HepG2 (cell line): Measurements from ENCODE around the gene VPS4B.

Experiments used
- MTA3 ChIP-seq: sonication (generic); formaldehyde crosslinking; IDR thresholded peaks from 2 replicates; pipeline ENCODE4 v1.4.0; 2020; ENCODE audit warnings: missing genetic modification reagents
- NCOA1 ChIP-seq: sonication (generic); formaldehyde crosslinking; IDR thresholded peaks from 2 replicates; pipeline ENCODE4 v1.9.0; 2021; ENCODE audit warnings: missing genetic modification reagents
- NFIC ChIP-seq: IDR thresholded peaks from 2 replicates; pipeline ENCODE4 v1.6.1; 2012; ENCODE audit warnings: mild to moderate bottlenecking, low read length, inconsistent platforms
- POLR2A ChIP-seq, 2 experiments: IDR thresholded peaks; 2 replicates each; pipeline ENCODE4 v1.6.1; 2011; ENCODE audit warnings: low read depth in 2 of 2, low read length in 2 of 2, mild to moderate bottlenecking in 1 of 2, moderate library complexity in 1 of 2; ENCODE audit not compliant: insufficient read depth in 1 of 2
- ZNF232 ChIP-seq: sonication (generic); formaldehyde crosslinking; IDR thresholded peaks from 2 replicates; pipeline ENCODE4 v1.4.0; 2020; ENCODE audit warnings: missing genetic modification reagents, borderline replicate concordance
- ZNF24 ChIP-seq: fragments of 450-650 bp; IDR thresholded peaks from 2 replicates; pipeline ENCODE4 v1.6.1; 2017; ENCODE audit warnings: antibody characterized with exemption, mild to moderate bottlenecking
- ZNF441 ChIP-seq: sonication (generic); formaldehyde crosslinking; IDR thresholded peaks from 2 replicates; pipeline ENCODE4 v1.7.0; 2021; ENCODE audit warnings: missing genetic modification reagents, borderline replicate concordance
- TF ChIP-seq, protein P1 (sequence below): IDR thresholded peaks from 2 replicates; pipeline ENCODE4 v1.6.1; 2016; ENCODE audit warnings: low read depth, borderline replicate concordance
- TF ChIP-seq, protein P2 (sequence below): sonication (generic); formaldehyde crosslinking; IDR thresholded peaks from 2 replicates; pipeline ENCODE4 v1.4.0; 2020; ENCODE audit warnings: mild to moderate bottlenecking, missing genetic modification reagents
- TF ChIP-seq, protein P3 (sequence below): sonication (generic); formaldehyde crosslinking; IDR thresholded peaks from 2 replicates; pipeline ENCODE4 v1.4.0; 2020; ENCODE audit warnings: mild to moderate bottlenecking, missing genetic modification reagents
- TF ChIP-seq, protein P4 (sequence below): sonication (generic); formaldehyde crosslinking; IDR thresholded peaks from 2 replicates; pipeline ENCODE4 v1.4.0; 2020; ENCODE audit warnings: missing genetic modification reagents
- TF ChIP-seq, protein P5 (sequence below): sonication (generic); formaldehyde crosslinking; IDR thresholded peaks from 2 replicates; pipeline ENCODE4 v1.5.0; 2020; ENCODE audit warnings: mild to moderate bottlenecking, missing genetic modification reagents, moderate library complexity
- TF ChIP-seq, protein P6 (sequence below): IDR thresholded peaks from 2 replicates; pipeline ENCODE4 v1.6.1; 2012; ENCODE audit warnings: inconsistent platforms

DNA sequence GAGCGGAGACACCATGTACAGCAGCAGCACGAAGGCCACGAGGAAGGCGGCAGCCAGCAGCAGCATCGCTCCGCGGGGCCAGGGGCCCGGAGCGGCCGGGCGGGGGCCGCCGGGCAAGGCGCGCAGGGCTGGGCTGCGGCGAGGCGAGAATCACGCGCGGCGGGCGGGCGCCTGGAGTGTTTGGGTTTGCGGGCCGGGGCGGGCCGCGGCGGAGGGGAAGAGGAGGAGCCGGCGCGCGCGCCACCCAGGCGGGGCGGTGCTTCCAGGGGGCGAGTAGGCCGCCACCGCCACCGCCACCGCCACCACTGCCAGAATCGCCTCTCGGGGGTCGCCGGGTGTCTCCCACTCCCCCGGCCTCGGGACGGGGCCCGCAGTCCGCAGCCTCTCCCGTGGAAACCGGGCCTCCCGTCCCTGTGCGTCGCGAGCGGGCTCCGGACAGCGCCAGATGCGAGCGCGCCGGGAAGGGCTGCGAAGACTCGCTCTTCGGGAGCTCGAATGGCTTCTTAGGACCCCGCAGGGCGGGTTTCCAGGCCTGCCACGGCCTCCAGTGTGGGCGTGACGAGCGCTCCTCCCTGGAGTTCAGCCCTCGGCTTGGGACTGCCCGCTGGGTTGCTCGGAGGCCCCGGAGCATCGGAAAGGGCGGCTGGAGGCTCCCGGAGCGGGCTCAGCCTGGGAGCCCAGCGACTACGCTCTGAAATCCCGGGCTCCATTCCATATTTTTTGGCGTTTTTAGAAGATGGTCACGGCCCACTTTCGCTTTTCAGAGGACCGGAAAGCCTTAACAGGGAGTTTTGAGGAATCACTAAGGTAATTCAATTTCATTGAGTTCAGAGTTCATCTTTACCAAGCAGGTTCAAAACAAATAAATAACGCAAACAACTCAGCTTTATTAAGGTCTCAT, 55.0 kb downstream of the VPS4B start, which contains the start of gene KDSR:
- TF ChIP-seq ZNF441 (peak; percentile 40; the same call in 1 of the 2 replicates), MTA3 (no peak), ZNF232 (CRISPR knock-in tag) (no peak; the same call in 1 of the 2 replicates), NFIC (peak; percentile 74), ZNF24 (no peak), NCOA1 (CRISPR knock-in tag) (0 out of 2 replicates have a peak, but pooled peaks have one; percentile 80), POLR2A (IDR thresholded peaks at IDR 0.05; ENCODE audit: insufficient read depth in 1 of 2, low read depth in 2 of 2, low read length in 2 of 2) (peak; percentile 92 to 97)
- TF ChIP-seq, protein P1, sequence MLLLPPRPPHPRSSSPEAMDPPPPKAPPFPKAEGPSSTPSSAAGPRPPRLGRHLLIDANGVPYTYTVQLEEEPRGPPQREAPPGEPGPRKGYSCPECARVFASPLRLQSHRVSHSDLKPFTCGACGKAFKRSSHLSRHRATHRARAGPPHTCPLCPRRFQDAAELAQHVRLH (CRISPR knock-in tag): peak; percentile 75; the same call in 1 of the 2 replicates
- TF ChIP-seq, protein P2, sequence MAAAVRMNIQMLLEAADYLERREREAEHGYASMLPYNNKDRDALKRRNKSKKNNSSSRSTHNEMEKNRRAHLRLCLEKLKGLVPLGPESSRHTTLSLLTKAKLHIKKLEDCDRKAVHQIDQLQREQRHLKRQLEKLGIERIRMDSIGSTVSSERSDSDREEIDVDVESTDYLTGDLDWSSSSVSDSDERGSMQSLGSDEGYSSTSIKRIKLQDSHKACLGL (CRISPR knock-in tag): no peak
- TF ChIP-seq, protein P3, sequence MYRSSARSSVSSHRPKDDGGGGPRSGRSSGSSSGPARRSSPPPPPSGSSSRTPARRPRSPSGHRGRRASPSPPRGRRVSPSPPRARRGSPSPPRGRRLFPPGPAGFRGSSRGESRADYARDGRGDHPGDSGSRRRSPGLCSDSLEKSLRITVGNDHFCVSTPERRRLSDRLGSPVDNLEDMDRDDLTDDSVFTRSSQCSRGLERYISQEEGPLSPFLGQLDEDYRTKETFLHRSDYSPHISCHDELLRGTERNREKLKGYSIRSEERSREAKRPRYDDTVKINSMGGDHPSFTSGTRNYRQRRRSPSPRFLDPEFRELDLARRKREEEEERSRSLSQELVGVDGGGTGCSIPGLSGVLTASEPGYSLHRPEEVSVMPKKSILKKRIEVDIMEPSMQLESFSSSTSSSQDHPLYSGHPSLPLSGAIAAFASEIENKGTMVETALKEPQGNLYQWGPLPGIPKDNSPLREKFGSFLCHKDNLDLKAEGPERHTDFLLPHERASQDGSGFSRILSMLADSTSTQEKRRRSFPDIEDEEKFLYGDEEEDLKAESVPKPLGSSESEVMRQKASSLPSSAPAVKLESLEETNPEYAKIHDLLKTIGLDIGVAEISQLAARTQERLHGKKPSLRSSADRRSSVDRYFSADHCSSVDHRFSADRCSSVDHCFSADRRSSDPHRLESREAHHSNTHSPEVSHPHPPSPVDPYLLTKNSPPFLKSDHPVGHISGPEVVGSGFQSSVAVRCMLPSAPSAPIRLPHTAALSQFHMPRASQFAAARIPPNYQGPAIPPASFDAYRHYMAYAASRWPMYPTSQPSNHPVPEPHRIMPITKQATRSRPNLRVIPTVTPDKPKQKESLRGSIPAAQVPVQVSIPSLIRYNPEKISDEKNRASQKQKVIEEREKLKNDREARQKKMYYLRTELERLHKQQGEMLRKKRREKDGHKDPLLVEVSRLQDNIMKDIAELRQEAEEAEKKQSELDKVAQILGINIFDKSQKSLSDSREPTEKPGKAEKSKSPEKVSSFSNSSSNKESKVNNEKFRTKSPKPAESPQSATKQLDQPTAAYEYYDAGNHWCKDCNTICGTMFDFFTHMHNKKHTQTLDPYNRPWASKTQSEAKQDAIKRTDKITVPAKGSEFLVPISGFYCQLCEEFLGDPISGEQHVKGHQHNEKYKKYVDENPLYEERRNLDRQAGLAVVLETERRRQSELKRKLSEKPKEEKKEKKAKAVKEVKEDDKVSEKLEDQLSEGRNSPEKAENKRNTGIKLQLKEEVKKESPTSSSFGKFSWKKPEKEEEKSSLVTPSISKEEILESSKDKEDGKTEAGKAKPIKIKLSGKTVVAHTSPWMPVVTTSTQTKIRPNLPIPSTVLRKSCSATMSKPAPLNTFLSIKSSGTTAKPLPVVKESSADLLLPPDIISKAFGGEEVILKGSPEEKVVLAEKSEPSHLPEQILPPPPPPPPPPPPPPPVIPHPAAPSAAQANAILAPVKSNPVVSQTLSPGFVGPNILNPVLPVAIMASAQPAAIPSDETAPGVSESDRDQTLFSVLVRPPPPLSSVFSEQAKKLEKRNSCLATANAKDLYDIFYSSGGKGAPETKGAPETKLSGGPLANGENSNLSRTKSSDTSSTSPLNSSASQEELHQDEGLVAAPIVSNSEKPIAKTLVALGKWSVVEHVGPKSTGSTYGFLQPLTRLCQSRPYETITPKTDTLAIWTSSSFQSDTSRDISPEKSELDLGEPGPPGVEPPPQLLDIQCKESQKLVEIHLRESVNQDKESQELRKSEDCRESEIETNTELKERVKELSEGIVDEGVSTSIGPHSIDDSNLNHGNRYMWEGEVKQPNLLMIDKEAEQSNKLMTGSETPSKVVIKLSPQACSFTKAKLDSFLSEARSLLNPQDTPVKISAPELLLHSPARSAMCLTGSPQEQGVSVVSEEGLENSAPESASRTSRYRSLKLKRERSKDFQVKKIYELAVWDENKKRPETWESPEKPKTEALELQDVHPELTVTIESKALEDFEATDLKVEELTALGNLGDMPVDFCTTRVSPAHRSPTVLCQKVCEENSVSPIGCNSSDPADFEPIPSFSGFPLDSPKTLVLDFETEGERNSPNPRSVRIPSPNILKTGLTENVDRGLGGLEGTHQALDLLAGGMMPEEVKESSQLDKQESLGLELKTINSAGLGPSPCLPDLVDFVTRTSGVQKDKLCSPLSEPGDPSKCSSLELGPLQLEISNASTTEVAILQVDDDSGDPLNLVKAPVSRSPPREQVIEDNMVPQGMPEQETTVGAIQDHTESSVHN (CRISPR knock-in tag): no peak
- TF ChIP-seq, protein P4, sequence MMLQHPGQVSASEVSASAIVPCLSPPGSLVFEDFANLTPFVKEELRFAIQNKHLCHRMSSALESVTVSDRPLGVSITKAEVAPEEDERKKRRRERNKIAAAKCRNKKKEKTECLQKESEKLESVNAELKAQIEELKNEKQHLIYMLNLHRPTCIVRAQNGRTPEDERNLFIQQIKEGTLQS (CRISPR knock-in tag): no peak; the same call in 1 of the 2 replicates
- TF ChIP-seq, protein P5, sequence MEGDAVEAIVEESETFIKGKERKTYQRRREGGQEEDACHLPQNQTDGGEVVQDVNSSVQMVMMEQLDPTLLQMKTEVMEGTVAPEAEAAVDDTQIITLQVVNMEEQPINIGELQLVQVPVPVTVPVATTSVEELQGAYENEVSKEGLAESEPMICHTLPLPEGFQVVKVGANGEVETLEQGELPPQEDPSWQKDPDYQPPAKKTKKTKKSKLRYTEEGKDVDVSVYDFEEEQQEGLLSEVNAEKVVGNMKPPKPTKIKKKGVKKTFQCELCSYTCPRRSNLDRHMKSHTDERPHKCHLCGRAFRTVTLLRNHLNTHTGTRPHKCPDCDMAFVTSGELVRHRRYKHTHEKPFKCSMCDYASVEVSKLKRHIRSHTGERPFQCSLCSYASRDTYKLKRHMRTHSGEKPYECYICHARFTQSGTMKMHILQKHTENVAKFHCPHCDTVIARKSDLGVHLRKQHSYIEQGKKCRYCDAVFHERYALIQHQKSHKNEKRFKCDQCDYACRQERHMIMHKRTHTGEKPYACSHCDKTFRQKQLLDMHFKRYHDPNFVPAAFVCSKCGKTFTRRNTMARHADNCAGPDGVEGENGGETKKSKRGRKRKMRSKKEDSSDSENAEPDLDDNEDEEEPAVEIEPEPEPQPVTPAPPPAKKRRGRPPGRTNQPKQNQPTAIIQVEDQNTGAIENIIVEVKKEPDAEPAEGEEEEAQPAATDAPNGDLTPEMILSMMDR (CRISPR knock-in tag): no peak
- TF ChIP-seq, protein P6, sequence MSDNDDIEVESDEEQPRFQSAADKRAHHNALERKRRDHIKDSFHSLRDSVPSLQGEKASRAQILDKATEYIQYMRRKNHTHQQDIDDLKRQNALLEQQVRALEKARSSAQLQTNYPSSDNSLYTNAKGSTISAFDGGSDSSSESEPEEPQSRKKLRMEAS: peak; percentile 40
